OCI-LY7 (cell line): ENCODE data around the gene CBLC.

Experiments used
- CTCF ChIP-seq: fragments of 200-600 bp; sonication (generic); conservative IDR thresholded peaks from 2 replicates; pipeline ENCODE4 v1.5.1; 2014; ENCODE audit warnings: mild to moderate bottlenecking, antibody characterized with exemption, low read length, moderate library complexity, mixed read lengths
- EZH2phosphoT487 ChIP-seq: fragments of 200-600 bp; sonication (generic); IDR thresholded peaks from 2 replicates; pipeline ENCODE4 v1.6.1; 2018; ENCODE audit warnings: low read depth, borderline replicate concordance, mild to moderate bottlenecking, mixed run types, antibody characterized with exemption, low read length, moderate library complexity, mixed read lengths

GRCh38 chr19:44803442-44804428 is 26.0 kb downstream of the CBLC start:
- no peak for TF ChIP-seq CTCF
- no peak for TF ChIP-seq EZH2phosphoT487
